Stomach (tissue), 4 donors: ENCODE data around the gene WDR18.
"Not testable (repeated sequence)": the region's sequence is repeated elsewhere in the genome, so short reads cannot be mapped to it uniquely, and the experiment has no call there.

ENCODE experiments used
- EP300 ChIP-seq: sonication (generic); formaldehyde crosslinking; IDR thresholded peaks from one replicate; pipeline ENCODE4 v1.6.1; 2017; ENCODE audit warnings: antibody characterized with exemption
- TF ChIP-seq, protein P1 (sequence below), 7 experiments: fragments of 450-650 bp in 4 of 7; fragments of 200-600 bp in 3 of 7; sonication (generic) in 3 of 7; IDR thresholded peaks; one replicate each; pipeline ENCODE4 v1.5.1; 2016 to 2019; ENCODE audit warnings: antibody characterized with exemption in 7 of 7, control low read depth in 2 of 7, mild to moderate bottlenecking in 1 of 7

DNA sequence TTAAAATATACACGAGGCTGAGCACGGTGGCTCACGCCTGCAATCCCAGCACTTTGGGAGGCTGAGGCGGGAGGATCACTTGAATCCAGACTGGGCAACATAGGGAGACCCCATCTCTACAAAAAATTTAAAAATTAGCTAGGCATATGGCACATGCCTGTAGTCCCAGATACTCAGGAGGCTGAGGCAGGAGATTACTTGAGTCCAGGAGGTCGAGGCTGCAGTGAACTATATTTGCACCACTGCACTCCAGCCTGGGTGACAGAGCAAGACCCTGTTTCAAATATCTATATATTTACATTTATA, 39.7 kb downstream of the WDR18 start:
- TF ChIP-seq EP300 = not testable (repeated sequence)
- TF ChIP-seq, protein P1, sequence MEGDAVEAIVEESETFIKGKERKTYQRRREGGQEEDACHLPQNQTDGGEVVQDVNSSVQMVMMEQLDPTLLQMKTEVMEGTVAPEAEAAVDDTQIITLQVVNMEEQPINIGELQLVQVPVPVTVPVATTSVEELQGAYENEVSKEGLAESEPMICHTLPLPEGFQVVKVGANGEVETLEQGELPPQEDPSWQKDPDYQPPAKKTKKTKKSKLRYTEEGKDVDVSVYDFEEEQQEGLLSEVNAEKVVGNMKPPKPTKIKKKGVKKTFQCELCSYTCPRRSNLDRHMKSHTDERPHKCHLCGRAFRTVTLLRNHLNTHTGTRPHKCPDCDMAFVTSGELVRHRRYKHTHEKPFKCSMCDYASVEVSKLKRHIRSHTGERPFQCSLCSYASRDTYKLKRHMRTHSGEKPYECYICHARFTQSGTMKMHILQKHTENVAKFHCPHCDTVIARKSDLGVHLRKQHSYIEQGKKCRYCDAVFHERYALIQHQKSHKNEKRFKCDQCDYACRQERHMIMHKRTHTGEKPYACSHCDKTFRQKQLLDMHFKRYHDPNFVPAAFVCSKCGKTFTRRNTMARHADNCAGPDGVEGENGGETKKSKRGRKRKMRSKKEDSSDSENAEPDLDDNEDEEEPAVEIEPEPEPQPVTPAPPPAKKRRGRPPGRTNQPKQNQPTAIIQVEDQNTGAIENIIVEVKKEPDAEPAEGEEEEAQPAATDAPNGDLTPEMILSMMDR (IDR thresholded peaks at IDR 0.05) = not testable (repeated sequence)
